HepG2 (cell line): ENCODE results near the gene COQ9. TPM values are rescaled to one million over a fixed set of nuclear protein-coding genes. Genes with fewer than 3 reads are reported as not detected.
A peak's percentile ranks its signal among the peaks of the same experiment; 100 is the strongest.

Source experiments
- DDIT3 ChIP-seq: sonication (generic); formaldehyde crosslinking; IDR thresholded peaks from 2 replicates; pipeline ENCODE4 v1.4.0; 2020; ENCODE audit warnings: mild to moderate bottlenecking, missing genetic modification reagents
- DMAP1 ChIP-seq: IDR thresholded peaks from 2 replicates; pipeline ENCODE4 v1.6.1; 2016
- FOXP4 ChIP-seq: sonication (generic); formaldehyde crosslinking; IDR thresholded peaks from 2 replicates; pipeline ENCODE4 v1.4.0; 2020; ENCODE audit warnings: missing genetic modification reagents
- GABPB1 ChIP-seq: IDR thresholded peaks from 2 replicates; pipeline ENCODE4 v1.6.1; 2016; ENCODE audit warnings: mild to moderate bottlenecking, missing genetic modification reagents, moderate library complexity, missing compliant biosample characterization
- MXD4 ChIP-seq: IDR thresholded peaks from 2 replicates; pipeline ENCODE4 v1.6.1; 2016; ENCODE audit warnings: mild to moderate bottlenecking, missing biosample characterization, missing genetic modification reagents
- RCOR2 ChIP-seq: IDR thresholded peaks from 2 replicates; pipeline ENCODE4 v1.6.1; 2016; ENCODE audit warnings: missing biosample characterization, missing genetic modification reagents
- SMYD3 ChIP-seq: sonication (generic); formaldehyde crosslinking; IDR thresholded peaks from 2 replicates; pipeline ENCODE4 v1.8.1; 2023; ENCODE audit warnings: mild to moderate bottlenecking, missing genetic modification reagents
- SNAPC5 ChIP-seq: sonication (generic); formaldehyde crosslinking; IDR thresholded peaks from 2 replicates; pipeline ENCODE4 v1.8.1; 2023; ENCODE audit warnings: mild to moderate bottlenecking, missing genetic modification reagents, borderline replicate concordance
- SP140L ChIP-seq: sonication (generic); formaldehyde crosslinking; IDR thresholded peaks from 2 replicates; pipeline ENCODE4 v1.4.0; 2020; ENCODE audit warnings: missing genetic modification reagents, borderline replicate concordance
- TIGD3 ChIP-seq: sonication (generic); formaldehyde crosslinking; IDR thresholded peaks from 2 replicates; pipeline ENCODE4 v1.5.1; 2020; ENCODE audit warnings: mild to moderate bottlenecking, missing genetic modification reagents, borderline replicate concordance
- ZKSCAN8 ChIP-seq: IDR thresholded peaks from 2 replicates; pipeline ENCODE4 v1.6.1; 2016; ENCODE audit warnings: borderline replicate concordance, missing genetic modification reagents, missing compliant biosample characterization
- ZNF317 ChIP-seq: sonication (generic); formaldehyde crosslinking; IDR thresholded peaks from 2 replicates; pipeline ENCODE4 v1.5.0; 2020; ENCODE audit warnings: mild to moderate bottlenecking, missing genetic modification reagents
- ZNF503 ChIP-seq: sonication (generic); formaldehyde crosslinking; IDR thresholded peaks from 2 replicates; pipeline ENCODE4 v1.4.0; 2020; ENCODE audit warnings: missing genetic modification reagents
- ZNF547 ChIP-seq: sonication (generic); formaldehyde crosslinking; IDR thresholded peaks from 2 replicates; pipeline ENCODE4 v1.5.1; 2020; ENCODE audit warnings: mild to moderate bottlenecking, missing genetic modification reagents
- ZNF639 ChIP-seq: conservative IDR thresholded peaks from 2 replicates; pipeline ENCODE4 v1.6.1; 2018; ENCODE audit warnings: missing genetic modification reagents
- ZNF747 ChIP-seq: sonication (generic); formaldehyde crosslinking; IDR thresholded peaks from 2 replicates; pipeline ENCODE4 v1.8.1; 2023; ENCODE audit warnings: missing genetic modification reagents, mild to moderate bottlenecking, borderline replicate concordance
- polyA plus RNA-seq, 8 experiments: library from polyadenylated mRNA; depleted of rRNA in 3 of 8; stranded (reverse) in 7 of 8; unstranded in 1 of 8; fragments of >200 nt; fragmentation: Illumina TruSeq in 4 of 8; extraction: Trizol in 4 of 8; gene quantifications; 2 replicates each; pipeline versions ENCODE4 v1.2.1 to v1.2.3, GENCODE V29; 2011 to 2016; ENCODE audit warnings: low read depth in 4 of 8, missing spikeins in 1 of 8, mixed read lengths in 1 of 8; ENCODE audit not compliant: insufficient read depth in 1 of 8
- total RNA-seq, 5 experiments: library from RNA; depleted of rRNA; stranded (reverse); fragments of >200 nt; fragmentation: Illumina TruSeq; extraction: Trizol; gene quantifications; 2 replicates each; pipeline ENCODE4 v1.2.3, GENCODE V29; 2016; ENCODE audit warnings: low read depth in 1 of 5
- TF ChIP-seq, protein P1 (sequence below): sonication (generic); formaldehyde crosslinking; conservative IDR thresholded peaks from 2 replicates; pipeline ENCODE4 v1.4.0; 2020; ENCODE audit warnings: missing genetic modification reagents
- TF ChIP-seq, protein P2 (sequence below): IDR thresholded peaks from 2 replicates; pipeline ENCODE4 v1.6.1; 2016; ENCODE audit warnings: missing genetic modification reagents, missing compliant biosample characterization

Gene COQ9
- total and polyA plus RNA-seq, 2 of the 13 experiments (the other 11 are each of a cell fraction or from before 2014, with no cell fraction given), result 57.5 to 108 TPM

DNA sequence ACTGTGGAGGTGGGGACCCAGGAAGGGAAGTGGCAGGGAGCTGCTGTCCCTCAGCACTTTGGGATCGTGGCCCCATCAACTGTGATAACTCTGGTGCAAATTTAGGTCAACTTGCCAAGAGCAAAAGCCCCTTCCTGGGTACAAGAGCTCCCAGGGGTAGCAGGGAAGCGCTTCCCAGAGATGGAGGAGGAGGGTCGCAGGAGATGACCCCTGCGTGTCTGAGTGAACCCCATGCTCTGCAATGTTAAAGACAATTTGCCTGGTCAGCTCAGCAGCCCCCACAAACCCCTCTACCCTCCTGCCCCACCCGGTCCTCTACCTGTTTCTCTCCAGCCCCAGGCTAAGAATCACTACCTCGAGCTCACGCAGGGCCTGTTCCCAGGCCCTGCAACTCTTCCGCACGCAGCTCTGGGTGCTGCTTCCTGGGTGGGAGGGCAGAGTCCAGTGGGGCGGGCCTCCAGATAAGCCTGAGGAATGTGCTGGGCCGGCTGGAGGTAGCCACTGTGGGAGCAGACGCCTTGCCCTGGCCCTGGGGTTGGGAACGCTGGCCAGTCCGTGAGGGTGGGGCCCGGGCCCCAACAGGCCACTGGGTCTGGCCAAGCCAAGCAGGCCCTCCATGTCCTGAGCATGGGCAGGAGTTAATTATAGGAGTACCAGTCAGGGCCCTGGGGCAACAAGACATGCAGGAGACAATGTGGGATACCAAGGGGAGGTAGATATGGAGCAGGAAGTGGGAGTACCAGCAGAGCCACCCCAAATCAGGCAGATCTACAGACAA is 32.9 kb downstream of the COQ9 start (continued):
- TF ChIP-seq TIGD3 (CRISPR knock-in tag), result no peak; the same call in 1 of the 2 replicates
- no peak for TF ChIP-seq ZKSCAN8
- peak; percentile 64; the same call in 1 of the 2 replicates for TF ChIP-seq ZNF747
- TF ChIP-seq GABPB1 (CRISPR knock-in tag), result peak; percentile 76
- TF ChIP-seq, protein P1, sequence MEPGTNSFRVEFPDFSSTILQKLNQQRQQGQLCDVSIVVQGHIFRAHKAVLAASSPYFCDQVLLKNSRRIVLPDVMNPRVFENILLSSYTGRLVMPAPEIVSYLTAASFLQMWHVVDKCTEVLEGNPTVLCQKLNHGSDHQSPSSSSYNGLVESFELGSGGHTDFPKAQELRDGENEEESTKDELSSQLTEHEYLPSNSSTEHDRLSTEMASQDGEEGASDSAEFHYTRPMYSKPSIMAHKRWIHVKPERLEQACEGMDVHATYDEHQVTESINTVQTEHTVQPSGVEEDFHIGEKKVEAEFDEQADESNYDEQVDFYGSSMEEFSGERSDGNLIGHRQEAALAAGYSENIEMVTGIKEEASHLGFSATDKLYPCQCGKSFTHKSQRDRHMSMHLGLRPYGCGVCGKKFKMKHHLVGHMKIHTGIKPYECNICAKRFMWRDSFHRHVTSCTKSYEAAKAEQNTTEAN (CRISPR knock-in tag), result no peak
- 0 out of 2 replicates have a peak, but pooled peaks have one; percentile 21 for TF ChIP-seq ZNF547
- no peak for TF ChIP-seq DDIT3 (CRISPR knock-in tag)
- peak; percentile 80 for TF ChIP-seq DMAP1 (CRISPR knock-in tag)
- no peak for TF ChIP-seq ZNF639 (CRISPR knock-in tag)
- TF ChIP-seq RCOR2 (CRISPR knock-in tag), result no peak
- no peak for TF ChIP-seq ZNF503
- 0 out of 2 replicates have a peak, but pooled peaks have one; percentile 66 for TF ChIP-seq SNAPC5
- no peak for TF ChIP-seq SP140L
- peak; percentile 70 for TF ChIP-seq ZNF317 (CRISPR knock-in tag)
- TF ChIP-seq MXD4 (CRISPR knock-in tag), result peak; percentile 60; the same call in 1 of the 2 replicates
- TF ChIP-seq, protein P2, sequence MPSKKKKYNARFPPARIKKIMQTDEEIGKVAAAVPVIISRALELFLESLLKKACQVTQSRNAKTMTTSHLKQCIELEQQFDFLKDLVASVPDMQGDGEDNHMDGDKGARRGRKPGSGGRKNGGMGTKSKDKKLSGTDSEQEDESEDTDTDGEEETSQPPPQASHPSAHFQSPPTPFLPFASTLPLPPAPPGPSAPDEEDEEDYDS (CRISPR knock-in tag), result 0 out of 2 replicates have a peak, but pooled peaks have one; percentile 46
- TF ChIP-seq FOXP4, result peak; percentile 10; the same call in 1 of the 2 replicates
- TF ChIP-seq SMYD3 (CRISPR knock-in tag), result peak; percentile 76
